HG02642 (cell line): ENCODE measurements around the gene TMEM35B.
"Not testable (repeated sequence)": the region's sequence is repeated elsewhere in the genome, so short reads cannot be mapped to it uniquely, and the experiment has no call there.

Source experiments
- ATAC-seq: cut with Tn5 transposase; IDR thresholded peaks from one replicate; pipeline ENCODE4 v1.9.1; 2021; ENCODE audit warnings: mild to moderate bottlenecking; ENCODE audit not compliant: unreplicated experiment, poor library complexity

The TMEM35B gene

GRCh38 chr1:34976384-34977209, 8.6 kb downstream of the TMEM35B start:
- ATAC-seq: no peak

- no peak for ATAC-seq
Observed at GRCh38 chr1:34975771-34976170, 9.4 kb downstream of the TMEM35B start.

GRCh38 chr1:34975338-34975737, 9.8 kb downstream of the TMEM35B start:
- no peak for ATAC-seq

GRCh38 chr1:34974626-34975025, 10.5 kb downstream of the TMEM35B start:
- no peak for ATAC-seq

GRCh38 chr1:34973326-34973725, 11.8 kb downstream of the TMEM35B start:
- no peak for ATAC-seq

- no peak for ATAC-seq
Observed at GRCh38 chr1:34970829-34971228, 14.3 kb downstream of the TMEM35B start.

GRCh38 chr1:34970220-34970735, 14.9 kb downstream of the TMEM35B start:
- ATAC-seq: no peak

GRCh38 chr1:34968297-34968696, 16.9 kb downstream of the TMEM35B start:
- ATAC-seq: not testable (repeated sequence)

- not testable (repeated sequence) for ATAC-seq
Observed at GRCh38 chr1:34967672-34968071, 17.5 kb downstream of the TMEM35B start.

- ATAC-seq: no peak
Observed at GRCh38 chr1:34965597-34965996, 19.6 kb downstream of the TMEM35B start.

- ATAC-seq: no peak
Observed at GRCh38 chr1:34950428-34950827, 34.7 kb downstream of the TMEM35B start.

- not testable (repeated sequence) for ATAC-seq
Observed at GRCh38 chr1:34948739-34949138, 36.4 kb downstream of the TMEM35B start.

- ATAC-seq: not testable (repeated sequence)
Observed at GRCh38 chr1:34947641-34948314, 37.4 kb downstream of the TMEM35B start.

GRCh38 chr1:34946211-34946610, 38.9 kb downstream of the TMEM35B start:
- ATAC-seq: no peak

GRCh38 chr1:34941798-34942197, 43.3 kb downstream of the TMEM35B start:
- not testable (repeated sequence) for ATAC-seq
